ENCODE results near the gene LRCOL1. TPM values are rescaled to one million over a fixed set of nuclear protein-coding genes. Genes with fewer than 3 reads are reported as not detected.

The LRCOL1 gene
- total and polyA plus RNA-seq, 8 donors: 0.63 to 2.2 (median 1.4) TPM

DNA sequence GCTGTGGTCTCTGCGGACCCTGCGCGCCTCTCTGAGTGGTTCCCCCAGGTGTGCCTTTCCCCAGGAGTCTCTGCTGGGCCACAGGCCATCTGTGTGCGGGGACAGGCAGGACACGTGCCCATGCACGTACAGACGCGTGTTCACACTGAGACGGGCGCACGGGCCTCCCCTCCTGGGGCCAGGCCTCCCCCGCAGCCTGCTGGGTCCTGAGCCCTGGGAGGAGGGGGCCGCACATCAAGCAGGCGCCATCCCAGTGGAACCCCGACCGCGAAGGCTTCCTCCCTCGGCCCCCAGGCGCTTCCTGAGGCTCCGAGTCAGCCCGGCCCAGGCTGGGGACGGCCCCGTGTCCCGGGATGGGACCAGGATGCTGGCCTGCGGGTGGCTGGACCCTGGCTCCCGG, 39.7 kb downstream of the LRCOL1 start:
- intact Hi-C loops (cut with DNase I): no loop called here
- Histone ChIP-seq H3K4me1 (no peaks in the 10 kb centered on the region), H3K9me3 (no peaks in the 10 kb centered on the region), H3K36me3 (peaks cover 0 to 58% of the 10 kb centered on the region in 2 donors), H3K4me3 (no peak overlapping the region), H3K27ac (no peak overlapping the region), H3K27me3 (no peaks in the 10 kb centered on the region)
- ATAC-seq (no peak), DNase-seq (no peak)
- TF ChIP-seq, protein P1, sequence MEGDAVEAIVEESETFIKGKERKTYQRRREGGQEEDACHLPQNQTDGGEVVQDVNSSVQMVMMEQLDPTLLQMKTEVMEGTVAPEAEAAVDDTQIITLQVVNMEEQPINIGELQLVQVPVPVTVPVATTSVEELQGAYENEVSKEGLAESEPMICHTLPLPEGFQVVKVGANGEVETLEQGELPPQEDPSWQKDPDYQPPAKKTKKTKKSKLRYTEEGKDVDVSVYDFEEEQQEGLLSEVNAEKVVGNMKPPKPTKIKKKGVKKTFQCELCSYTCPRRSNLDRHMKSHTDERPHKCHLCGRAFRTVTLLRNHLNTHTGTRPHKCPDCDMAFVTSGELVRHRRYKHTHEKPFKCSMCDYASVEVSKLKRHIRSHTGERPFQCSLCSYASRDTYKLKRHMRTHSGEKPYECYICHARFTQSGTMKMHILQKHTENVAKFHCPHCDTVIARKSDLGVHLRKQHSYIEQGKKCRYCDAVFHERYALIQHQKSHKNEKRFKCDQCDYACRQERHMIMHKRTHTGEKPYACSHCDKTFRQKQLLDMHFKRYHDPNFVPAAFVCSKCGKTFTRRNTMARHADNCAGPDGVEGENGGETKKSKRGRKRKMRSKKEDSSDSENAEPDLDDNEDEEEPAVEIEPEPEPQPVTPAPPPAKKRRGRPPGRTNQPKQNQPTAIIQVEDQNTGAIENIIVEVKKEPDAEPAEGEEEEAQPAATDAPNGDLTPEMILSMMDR (IDR thresholded peaks at IDR 0.05): no peak

DNA sequence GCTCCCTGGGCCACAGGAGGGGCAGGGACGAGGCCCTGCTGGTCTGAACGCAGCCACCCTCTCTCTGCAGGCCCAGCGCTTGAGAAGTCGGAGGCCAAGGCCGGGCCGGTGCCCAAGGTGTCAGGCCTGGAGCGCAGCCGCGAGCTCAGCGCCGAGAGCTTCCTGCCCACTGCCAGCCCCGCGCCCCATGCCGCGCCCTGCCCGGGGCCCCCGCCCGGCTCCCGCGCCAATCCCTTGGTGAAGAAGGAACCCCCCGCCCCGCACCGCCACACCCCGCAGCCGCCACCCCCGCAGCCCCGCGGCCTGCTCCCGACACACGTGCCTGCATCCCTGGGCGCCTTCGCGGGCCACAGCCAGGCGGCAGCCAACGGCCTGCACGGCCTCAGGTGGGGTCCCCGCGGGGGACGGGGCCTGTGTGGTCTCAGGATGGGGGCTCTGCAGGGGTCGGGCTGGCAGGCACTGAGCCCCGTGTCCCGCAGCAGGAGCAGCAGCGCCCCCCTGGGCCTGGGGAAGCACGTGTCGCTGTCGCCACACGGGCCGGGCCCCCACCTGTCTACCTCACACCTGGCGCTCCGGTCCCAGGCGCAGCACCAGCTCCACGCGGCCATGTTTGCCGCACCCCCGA, 40.4 kb downstream of the LRCOL1 start:
- TF ChIP-seq, protein P1 (IDR thresholded peaks at IDR 0.05): no peak
- Histone ChIP-seq H3K4me1 (no peaks in the 10 kb centered on the region), H3K27ac (no peak overlapping the region), H3K4me3 (no peak overlapping the region), H3K27me3 (no peaks in the 10 kb centered on the region), H3K36me3 (peaks cover 0 to 54% of the 10 kb centered on the region in 2 donors), H3K9me3 (no peaks in the 10 kb centered on the region)
- no peak for DNase-seq
- ATAC-seq: no peak
- intact Hi-C loops (cut with DNase I): no loop called here

DNA sequence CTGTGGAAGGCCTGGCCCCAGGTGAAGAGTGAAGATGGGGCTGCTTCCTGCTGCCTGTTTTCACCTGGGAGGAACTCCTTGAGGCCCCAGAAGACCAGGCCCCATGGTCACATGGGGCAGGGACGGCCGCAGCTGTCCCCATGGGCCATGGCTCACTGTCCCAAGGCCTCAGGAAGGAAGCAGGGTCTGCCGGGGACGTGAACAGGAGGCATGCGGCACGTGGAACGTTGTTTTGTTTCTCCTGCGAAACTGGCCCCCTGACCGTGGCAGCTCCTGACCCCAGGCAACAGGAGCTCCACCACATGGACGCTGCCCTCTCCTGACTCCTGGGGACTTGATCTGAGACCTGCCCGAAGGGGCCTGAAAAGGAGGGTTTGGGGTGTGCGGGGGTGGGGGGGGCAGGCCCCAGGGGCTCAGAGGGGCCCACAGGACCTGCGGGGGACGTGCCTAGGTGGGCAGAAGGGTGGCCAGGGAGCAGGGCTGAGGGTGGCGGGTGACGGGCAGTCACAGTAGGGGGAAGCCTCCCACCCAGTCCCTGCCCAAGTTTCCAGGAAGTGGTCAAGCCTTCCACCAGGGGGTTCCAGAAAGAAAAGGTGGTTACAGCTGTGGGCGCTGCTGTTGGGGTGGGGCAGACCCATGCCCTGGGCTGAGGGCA, 41.4 kb downstream of the LRCOL1 start:
- ATAC-seq (no peak), DNase-seq (no peak)
- no peaks in the 10 kb centered on the region for H3K9me3 ChIP-seq
- no peak overlapping the region for H3K4me3 ChIP-seq
- peaks cover 0 to 44% of the 10 kb centered on the region in 2 donors for H3K36me3 ChIP-seq
- TF ChIP-seq, protein P1 (IDR thresholded peaks at IDR 0.05): no peak
- intact Hi-C loops (cut with DNase I): no loop called here
- H3K4me1 ChIP-seq: no peaks in the 10 kb centered on the region
- no peaks in the 10 kb centered on the region for H3K27me3 ChIP-seq
- H3K27ac ChIP-seq: no peak overlapping the region

DNA sequence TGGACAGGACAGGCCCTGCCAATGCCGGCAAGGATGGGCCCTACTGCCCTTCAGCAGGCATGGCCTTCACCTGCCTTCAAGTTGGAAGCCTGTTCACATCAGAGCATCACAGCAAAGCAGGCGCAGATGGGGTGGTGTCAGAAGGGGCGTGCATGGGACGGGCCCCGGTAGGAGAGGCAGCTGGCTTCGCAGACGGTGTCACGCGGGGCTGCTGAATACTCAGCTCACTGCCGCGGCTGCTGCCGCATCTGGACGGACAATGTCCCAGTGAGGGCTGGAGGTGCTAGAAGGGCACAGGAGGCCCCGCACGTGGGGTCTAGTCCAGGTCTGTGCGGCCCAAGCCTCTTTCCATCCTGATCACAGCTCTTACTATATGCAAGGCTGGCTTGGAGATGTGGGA, 42.1 kb downstream of the LRCOL1 start:
- peaks cover 0 to 40% of the 10 kb centered on the region in 2 donors for H3K36me3 ChIP-seq
- no peak for ATAC-seq
- intact Hi-C loops (cut with DNase I): no loop called here
- H3K27ac ChIP-seq: no peak overlapping the region
- no peaks in the 10 kb centered on the region for H3K27me3 ChIP-seq
- TF ChIP-seq, protein P1 (IDR thresholded peaks at IDR 0.05): no peak
- no peaks in the 10 kb centered on the region for H3K4me1 ChIP-seq
- no peak overlapping the region for H3K4me3 ChIP-seq
- DNase-seq: no peak
- no peaks in the 10 kb centered on the region for H3K9me3 ChIP-seq

DNA sequence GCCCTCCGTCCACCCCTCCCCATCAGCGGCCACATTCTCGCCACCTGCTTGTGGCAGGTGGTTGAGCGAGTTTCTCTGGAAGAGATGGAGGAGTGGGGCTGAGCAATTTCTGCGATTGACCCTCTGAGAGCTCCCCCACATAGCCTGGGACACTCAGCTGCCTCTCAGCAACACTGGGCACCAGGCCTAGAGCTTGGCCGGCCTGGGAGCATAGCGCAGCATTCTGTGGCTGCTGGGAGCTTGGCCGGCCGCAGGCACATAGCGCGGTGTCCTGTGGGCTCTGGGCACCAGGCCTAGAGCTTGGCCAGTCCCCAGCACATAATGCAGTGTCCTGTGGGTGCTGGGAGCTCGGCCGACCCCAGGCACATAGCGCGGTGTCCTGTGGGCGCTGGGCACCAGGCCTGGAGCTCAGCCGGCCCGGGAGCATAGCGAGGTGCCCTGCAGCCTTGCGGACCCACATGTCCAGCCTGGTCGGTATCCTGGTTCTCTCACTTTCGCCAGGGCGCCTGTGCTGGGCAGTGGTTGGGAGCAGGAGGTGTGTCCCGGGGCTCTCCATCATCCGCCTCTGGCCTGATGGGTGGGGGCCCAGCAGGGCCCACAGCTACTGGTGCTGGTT, 43.8 kb downstream of the LRCOL1 start:
- TF ChIP-seq, protein P1 (IDR thresholded peaks at IDR 0.05): no peak
- no peaks in the 10 kb centered on the region for H3K9me3 ChIP-seq
- ATAC-seq: no peak

More for the DNA sequence above, 43.8 kb downstream of the LRCOL1 start:
- no peak for DNase-seq
- Histone ChIP-seq H3K4me1 (no peaks in the 10 kb centered on the region), H3K36me3 (peaks cover 0 to 38% of the 10 kb centered on the region in 2 donors), H3K27ac (no peak overlapping the region), H3K4me3 (no peak overlapping the region), H3K27me3 (no peaks in the 10 kb centered on the region)
- intact Hi-C loops (cut with DNase I): no loop called here

Data from left lung (tissue), 10 donors.